Measurements from ENCODE around the gene XDH. TPM values are rescaled to one million over a fixed set of nuclear protein-coding genes. Genes with fewer than 3 reads are reported as not detected.

The XDH gene
- total RNA-seq, 1 experiment from 2014 or later: 1.4 TPM

DNA sequence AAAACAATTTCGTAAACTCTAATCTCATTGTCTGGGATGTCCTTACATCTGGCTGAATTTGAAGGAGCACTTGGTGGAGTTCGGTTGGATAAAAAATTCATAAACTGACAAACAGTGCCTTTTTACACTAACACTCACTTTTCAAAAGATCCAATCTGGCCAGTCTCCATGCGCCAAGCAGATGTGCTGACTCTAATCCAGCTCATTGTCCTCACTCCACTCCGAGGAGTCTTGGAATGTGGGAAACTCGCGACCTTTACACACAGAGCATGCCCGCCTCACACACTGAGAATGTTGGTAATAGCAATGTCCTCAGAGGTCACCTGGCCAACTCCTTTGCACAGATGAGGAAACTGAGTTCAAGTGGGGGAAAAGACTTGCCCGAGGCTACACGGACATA lies 66.8 kb downstream of the XDH start:
- Mint-ChIP-seq H3K36me3 (ENCODE audit: insufficient read depth, unreplicated experiment) (no peaks in the 10 kb centered on the region), H3K4me3 (ENCODE audit: unreplicated experiment) (no peak overlapping the region), H3K27me3 (ENCODE audit: insufficient read depth, unreplicated experiment) (peaks cover 6% of the 10 kb centered on the region), H3K9me3 (ENCODE audit: unreplicated experiment) (no peaks in the 10 kb centered on the region), H3K4me1 (ENCODE audit: low read depth, unreplicated experiment) (no peaks in the 10 kb centered on the region), H3K27ac (ENCODE audit: unreplicated experiment) (no peak overlapping the region)
- no peak overlapping the region for H3K4me3 ChIP-seq (ENCODE audit: low read depth, low read length)
- no peak for TF ChIP-seq CTCF (IDR thresholded peaks at IDR 0.05; ENCODE audit: insufficient read depth in 1 of 2, low read depth in 1 of 2, low read length in 1 of 2, severe bottlenecking in 1 of 2, unreplicated experiment in 1 of 2)
- peaks cover 7% of the 10 kb centered on the region for H3K4me1 ChIP-seq
- intact Hi-C loops (cut with micrococcal nuclease; ENCODE audit: unreplicated experiment): no loop called here
- no peak for DNase-seq
- H3K9me3 ChIP-seq: no peaks in the 10 kb centered on the region
- CTCF ChIA-PET: interaction anchor here (1.8 kb wide), 1 partner anchor 18 kb away, joined by 4 read pairs; no protein-coding TSS in a partner anchor
- H3K27me3 ChIP-seq (replicated peaks; ENCODE audit: control insufficient read depth, insufficient read depth, low read length): no peaks in the 10 kb centered on the region
- no peaks in the 10 kb centered on the region for H3K36me3 ChIP-seq (ENCODE audit: control insufficient read depth, insufficient read depth, low read length)
- no TSS peak for BruUV-seq (replicated peaks)
- POLR2A ChIA-PET: no interaction called here

DNA sequence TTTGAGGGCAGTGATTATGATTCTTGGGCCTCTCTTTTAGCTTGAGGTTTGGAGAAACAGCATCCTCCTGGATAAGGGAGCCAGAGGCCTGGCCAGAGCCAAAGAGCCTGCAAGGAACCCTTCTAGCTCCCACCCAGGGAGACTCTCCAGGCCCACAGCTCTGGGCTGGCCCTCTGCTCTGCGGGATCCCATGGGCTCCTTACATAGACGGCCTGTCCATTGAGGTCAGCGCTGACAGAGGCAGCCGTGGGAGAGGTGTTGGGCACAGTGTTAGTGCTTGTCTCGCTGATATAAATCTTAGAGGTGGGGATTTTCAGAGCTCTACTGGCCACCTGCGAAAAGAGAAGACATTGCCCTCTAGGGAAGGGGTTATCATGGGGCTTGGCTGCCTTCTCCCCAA lies 67.2 kb downstream of the XDH start:
- no peak overlapping the region for H3K4me3 ChIP-seq (ENCODE audit: low read depth, low read length)
- H3K4me1 ChIP-seq: peaks cover 7% of the 10 kb centered on the region
- no TSS peak for BruUV-seq (replicated peaks)
- no peaks in the 10 kb centered on the region for H3K4me1 Mint-ChIP-seq (ENCODE audit: low read depth, unreplicated experiment)
- H3K27ac Mint-ChIP-seq (ENCODE audit: unreplicated experiment): no peak overlapping the region
- intact Hi-C loops (cut with micrococcal nuclease; ENCODE audit: unreplicated experiment): no loop called here
- H3K4me3 Mint-ChIP-seq (ENCODE audit: unreplicated experiment): no peak overlapping the region
- no peak for TF ChIP-seq CTCF (IDR thresholded peaks at IDR 0.05; ENCODE audit: insufficient read depth in 1 of 2, low read depth in 1 of 2, low read length in 1 of 2, severe bottlenecking in 1 of 2, unreplicated experiment in 1 of 2)
- H3K27me3 ChIP-seq (replicated peaks; ENCODE audit: control insufficient read depth, insufficient read depth, low read length): no peaks in the 10 kb centered on the region
- POLR2A ChIA-PET: no interaction called here
- CTCF ChIA-PET: interaction anchor here (1.8 kb wide), 1 partner anchor 17 kb away, joined by 4 read pairs; no protein-coding TSS in a partner anchor
- no peaks in the 10 kb centered on the region for H3K36me3 ChIP-seq (ENCODE audit: control insufficient read depth, insufficient read depth, low read length)
- H3K27me3 Mint-ChIP-seq (ENCODE audit: insufficient read depth, unreplicated experiment): peaks cover 4% of the 10 kb centered on the region
- H3K36me3 Mint-ChIP-seq (ENCODE audit: insufficient read depth, unreplicated experiment): no peaks in the 10 kb centered on the region
- no peak for DNase-seq
- no peaks in the 10 kb centered on the region for H3K9me3 Mint-ChIP-seq (ENCODE audit: unreplicated experiment)
- H3K9me3 ChIP-seq: no peaks in the 10 kb centered on the region

DNA sequence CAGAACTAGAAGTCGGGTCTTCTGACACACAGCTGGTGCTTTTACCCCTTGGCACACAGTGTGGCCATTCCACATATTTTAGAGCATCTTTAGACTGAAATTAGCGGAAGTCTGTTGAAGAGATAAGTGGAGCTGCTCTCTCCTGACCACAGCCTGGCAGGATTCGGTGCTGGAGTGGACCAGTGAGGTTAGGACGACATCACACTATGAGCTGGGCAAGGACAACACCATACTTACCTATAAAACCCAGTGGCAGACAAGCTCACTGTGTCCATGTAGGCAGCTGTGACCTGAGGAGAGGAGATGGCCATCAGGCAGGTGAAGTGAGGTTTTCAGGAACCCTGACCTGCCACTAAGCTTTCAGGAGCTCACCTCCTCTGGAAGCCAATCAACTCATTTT lies 70.1 kb downstream of the XDH start:
- BruUV-seq (replicated peaks): no TSS peak
- Mint-ChIP-seq H3K36me3 (ENCODE audit: insufficient read depth, unreplicated experiment) (no peaks in the 10 kb centered on the region), H3K4me1 (ENCODE audit: low read depth, unreplicated experiment) (no peaks in the 10 kb centered on the region), H3K4me3 (ENCODE audit: unreplicated experiment) (no peak overlapping the region), H3K27ac (ENCODE audit: unreplicated experiment) (no peak overlapping the region), H3K27me3 (ENCODE audit: insufficient read depth, unreplicated experiment) (no peaks in the 10 kb centered on the region), H3K9me3 (ENCODE audit: unreplicated experiment) (no peaks in the 10 kb centered on the region)
- Histone ChIP-seq H3K27me3 (replicated peaks; ENCODE audit: control insufficient read depth, insufficient read depth, low read length) (no peaks in the 10 kb centered on the region), H3K4me1 (peaks cover 7% of the 10 kb centered on the region), H3K9me3 (no peaks in the 10 kb centered on the region), H3K36me3 (ENCODE audit: control insufficient read depth, insufficient read depth, low read length) (no peaks in the 10 kb centered on the region), H3K4me3 (ENCODE audit: low read depth, low read length) (no peak overlapping the region)
- intact Hi-C loops (cut with micrococcal nuclease; ENCODE audit: unreplicated experiment): no loop called here
- no peak for DNase-seq
- no peak for TF ChIP-seq CTCF (IDR thresholded peaks at IDR 0.05; ENCODE audit: insufficient read depth in 1 of 2, low read depth in 1 of 2, low read length in 1 of 2, severe bottlenecking in 1 of 2, unreplicated experiment in 1 of 2)
- ChIA-PET POLR2A (no interaction called here), CTCF (interaction anchor here (0.6 kb wide), 1 partner anchor 10 kb away, joined by 3 read pairs; no protein-coding TSS in a partner anchor)
